Suprapubic skin (tissue), 4 donors: Measurements from ENCODE around the gene ITIH4. TPM values are rescaled to one million over a fixed set of nuclear protein-coding genes. Genes with fewer than 3 reads are reported as not detected.

Experiments used
- DNase-seq, 2 donors: peaks; one replicate each; pipeline ENCODE4 v3.0.0-alpha.2; 2019; ENCODE audit warnings: low spot score in 2 of 2
- H3K27ac ChIP-seq: fragments of 200-600 bp; sonication (generic); one replicate; pipeline ENCODE4 v1.5.1; 2019
- H3K27me3 ChIP-seq: fragments of 200-600 bp; sonication (generic); one replicate; pipeline ENCODE4 v1.5.1; 2019
- H3K36me3 ChIP-seq: fragments of 200-600 bp; sonication (generic); one replicate; pipeline ENCODE4 v1.5.1; 2019
- H3K4me1 ChIP-seq: fragments of 200-600 bp; sonication (generic); one replicate; pipeline ENCODE4 v1.5.1; 2019
- H3K4me3 ChIP-seq: fragments of 200-600 bp; sonication (generic); one replicate; pipeline ENCODE4 v1.5.1; 2019; ENCODE audit warnings: mild to moderate bottlenecking
- H3K9me3 ChIP-seq: fragments of 200-600 bp; sonication (generic); one replicate; pipeline ENCODE4 v1.5.1; 2019
- EP300 ChIP-seq: sonication (generic); formaldehyde crosslinking; IDR thresholded peaks from one replicate; pipeline ENCODE4 v1.6.1; 2017; ENCODE audit warnings: antibody characterized with exemption
- POLR2A ChIP-seq, 2 donors: fragments of 450-650 bp; IDR thresholded peaks; one replicate each; pipeline ENCODE4 v1.6.1; 2017; ENCODE audit warnings: antibody characterized with exemption in 2 of 2, mild to moderate bottlenecking in 2 of 2, moderate library complexity in 2 of 2
- POLR2AphosphoS5 ChIP-seq, 3 donors: sonication (generic); formaldehyde crosslinking; IDR thresholded peaks; one replicate each; pipeline ENCODE4 v1.6.1; 2017; ENCODE audit warnings: antibody characterized with exemption in 3 of 3
- WGBS: methylation state at CpG from one replicate; pipeline ENCODE4 v1.1.5; 2018; 5-methylcytosine and 5-hydroxymethylcytosine counted together
- total RNA-seq, 4 donors: library from RNA; depleted of rRNA; stranded (reverse); fragments of >200 nt; gene quantifications; one replicate each; pipeline ENCODE4 v1.1.0, GENCODE V29; 2016
- TF ChIP-seq, protein P1 (sequence below), 2 donors: fragments of 200-600 bp in 1 of 2; fragments of 450-650 bp in 1 of 2; sonication (generic) in 1 of 2; IDR thresholded peaks; one replicate each; pipeline ENCODE4 v1.5.1; 2016 to 2019; ENCODE audit warnings: antibody characterized with exemption in 2 of 2, mild to moderate bottlenecking in 1 of 2, moderate library complexity in 1 of 2

Gene ITIH4
- total RNA-seq, 4 donors from 2014 or later = 2.1 to 12.2 (median 4.6) TPM

- Histone ChIP-seq H3K27ac (no peak overlapping the region), H3K9me3 (no peaks in the 10 kb centered on the region), H3K36me3 (peaks cover 16% of the 10 kb centered on the region), H3K4me1 (peaks cover 27% of the 10 kb centered on the region), H3K27me3 (no peaks in the 10 kb centered on the region), H3K4me3 (no peak overlapping the region)
- no peak for DNase-seq
- WGBS = 95% methylated on average over 14 of the region's 14 CpGs
- TF ChIP-seq POLR2A (IDR thresholded peaks at IDR 0.05) = no peak
- TF ChIP-seq POLR2AphosphoS5 (IDR thresholded peaks at IDR 0.05) = no peak
- no peak for TF ChIP-seq EP300
- TF ChIP-seq, protein P1, sequence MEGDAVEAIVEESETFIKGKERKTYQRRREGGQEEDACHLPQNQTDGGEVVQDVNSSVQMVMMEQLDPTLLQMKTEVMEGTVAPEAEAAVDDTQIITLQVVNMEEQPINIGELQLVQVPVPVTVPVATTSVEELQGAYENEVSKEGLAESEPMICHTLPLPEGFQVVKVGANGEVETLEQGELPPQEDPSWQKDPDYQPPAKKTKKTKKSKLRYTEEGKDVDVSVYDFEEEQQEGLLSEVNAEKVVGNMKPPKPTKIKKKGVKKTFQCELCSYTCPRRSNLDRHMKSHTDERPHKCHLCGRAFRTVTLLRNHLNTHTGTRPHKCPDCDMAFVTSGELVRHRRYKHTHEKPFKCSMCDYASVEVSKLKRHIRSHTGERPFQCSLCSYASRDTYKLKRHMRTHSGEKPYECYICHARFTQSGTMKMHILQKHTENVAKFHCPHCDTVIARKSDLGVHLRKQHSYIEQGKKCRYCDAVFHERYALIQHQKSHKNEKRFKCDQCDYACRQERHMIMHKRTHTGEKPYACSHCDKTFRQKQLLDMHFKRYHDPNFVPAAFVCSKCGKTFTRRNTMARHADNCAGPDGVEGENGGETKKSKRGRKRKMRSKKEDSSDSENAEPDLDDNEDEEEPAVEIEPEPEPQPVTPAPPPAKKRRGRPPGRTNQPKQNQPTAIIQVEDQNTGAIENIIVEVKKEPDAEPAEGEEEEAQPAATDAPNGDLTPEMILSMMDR (IDR thresholded peaks at IDR 0.05) = no peak
Measured at GRCh38 chr3:52833202-52833601, 2.7 kb upstream of the ITIH4 start.

- WGBS = 30% methylated on average over 11 of the region's 21 CpGs
- Histone ChIP-seq H3K27ac (peak overlapping the region; percentile 48), H3K4me3 (no peak overlapping the region), H3K4me1 (peaks cover 27% of the 10 kb centered on the region), H3K27me3 (no peaks in the 10 kb centered on the region), H3K9me3 (no peaks in the 10 kb centered on the region), H3K36me3 (peaks cover 12% of the 10 kb centered on the region)
- TF ChIP-seq, protein P1 (IDR thresholded peaks at IDR 0.05) = no peak
- TF ChIP-seq POLR2A (IDR thresholded peaks at IDR 0.05) = no peak
- no peak for TF ChIP-seq POLR2AphosphoS5 (IDR thresholded peaks at IDR 0.05)
- no peak for TF ChIP-seq EP300
- DNase-seq = peak in 1 of 2 donors; percentile 78
Measured at GRCh38 chr3:52831500-52832301, 1.2 kb upstream of the ITIH4 start.

GRCh38 chr3:52829906-52830463, 487 bp downstream of the ITIH4 start:
- no peak for TF ChIP-seq POLR2A (IDR thresholded peaks at IDR 0.05)
- no peak for TF ChIP-seq POLR2AphosphoS5 (IDR thresholded peaks at IDR 0.05)
- no peak for TF ChIP-seq EP300
- TF ChIP-seq, protein P1 (IDR thresholded peaks at IDR 0.05) = no peak
- WGBS = 87% methylated on average over 9 of the region's 10 CpGs
- Histone ChIP-seq H3K4me1 (peaks cover 20% of the 10 kb centered on the region), H3K4me3 (no peak overlapping the region), H3K27ac (no peak overlapping the region), H3K36me3 (peaks cover 7% of the 10 kb centered on the region), H3K9me3 (no peaks in the 10 kb centered on the region), H3K27me3 (no peaks in the 10 kb centered on the region)
- no peak for DNase-seq

DNA sequence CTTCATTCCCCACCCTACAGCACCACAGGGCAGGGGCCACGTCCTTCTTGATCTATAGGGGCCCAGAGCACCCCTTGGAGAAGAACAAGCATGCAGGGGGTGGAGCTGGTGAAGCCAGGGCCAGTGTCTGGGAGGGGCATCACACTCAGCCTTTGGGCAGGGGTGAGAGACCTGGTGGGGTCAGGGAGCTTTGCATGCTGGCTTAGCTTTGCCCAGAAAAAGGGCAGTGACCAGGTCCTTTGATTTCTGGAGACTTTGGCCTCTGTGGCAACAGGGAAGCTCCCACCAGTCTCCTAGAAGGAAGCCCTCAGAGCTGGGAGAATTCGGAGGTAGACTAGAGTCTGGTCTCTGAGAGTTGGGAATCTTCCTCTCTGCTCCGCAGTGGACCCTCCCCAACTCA, 990 bp downstream of the ITIH4 start:
- no peak for TF ChIP-seq EP300
- no peak for TF ChIP-seq POLR2AphosphoS5 (IDR thresholded peaks at IDR 0.05)
- no peak for TF ChIP-seq POLR2A (IDR thresholded peaks at IDR 0.05)
- TF ChIP-seq, protein P1 (IDR thresholded peaks at IDR 0.05) = no peak
- 92% methylated on average over 2 of the region's 3 CpGs for WGBS
- Histone ChIP-seq H3K36me3 (peaks cover 4% of the 10 kb centered on the region), H3K27ac (no peak overlapping the region), H3K9me3 (no peaks in the 10 kb centered on the region), H3K27me3 (no peaks in the 10 kb centered on the region), H3K4me1 (peaks cover 19% of the 10 kb centered on the region), H3K4me3 (no peak overlapping the region)
- DNase-seq = no peak

GRCh38 chr3:52827866-52828376, 2.6 kb downstream of the ITIH4 start:
- H3K4me1 ChIP-seq = peaks cover 19% of the 10 kb centered on the region
- no peaks in the 10 kb centered on the region for H3K27me3 ChIP-seq
- no peaks in the 10 kb centered on the region for H3K9me3 ChIP-seq
- H3K27ac ChIP-seq = no peak overlapping the region
- TF ChIP-seq POLR2A (IDR thresholded peaks at IDR 0.05) (no peak), EP300 (no peak)
- DNase-seq = no peak
- H3K36me3 ChIP-seq = peaks cover 10% of the 10 kb centered on the region
- WGBS = 85% methylated on average over 5 of the region's 10 CpGs
- no peak overlapping the region for H3K4me3 ChIP-seq
